GM18873 (cell line): ENCODE results near the gene RAD21L1.

ENCODE experiments used
- ATAC-seq: cut with Tn5 transposase; IDR thresholded peaks from one replicate; pipeline ENCODE4 v1.9.1; 2021; ENCODE audit warnings: mild to moderate bottlenecking, moderate library complexity, moderate number of reproducible peaks; ENCODE audit not compliant: unreplicated experiment, low FRiP score

The RAD21L1 gene

GRCh38 chr20:1267809-1268374 lies 42.0 kb downstream of the RAD21L1 start:
- ATAC-seq = no peak

- no peak for ATAC-seq
Measured at GRCh38 chr20:1269235-1269634, 43.4 kb downstream of the RAD21L1 start.

DNA sequence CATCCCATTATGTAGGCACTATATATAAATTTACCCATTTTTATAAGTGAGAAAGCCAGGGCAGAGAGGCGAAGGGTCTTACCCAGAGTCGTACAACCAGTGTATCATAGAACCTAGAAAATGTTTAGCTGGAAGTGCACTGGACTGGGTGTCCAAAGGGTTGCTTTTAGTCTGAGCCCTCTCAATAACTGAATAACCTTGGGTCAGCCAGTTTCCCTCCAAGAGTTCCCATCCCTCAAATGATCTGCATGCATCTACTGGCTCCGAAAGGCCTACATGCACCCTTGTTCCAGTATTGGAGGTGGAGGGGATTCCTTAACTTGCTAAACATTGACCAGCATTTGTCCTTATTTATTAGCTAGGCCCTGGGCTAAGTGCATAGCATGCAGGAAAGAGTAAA lies 44.0 kb downstream of the RAD21L1 start:
- ATAC-seq = no peak

DNA sequence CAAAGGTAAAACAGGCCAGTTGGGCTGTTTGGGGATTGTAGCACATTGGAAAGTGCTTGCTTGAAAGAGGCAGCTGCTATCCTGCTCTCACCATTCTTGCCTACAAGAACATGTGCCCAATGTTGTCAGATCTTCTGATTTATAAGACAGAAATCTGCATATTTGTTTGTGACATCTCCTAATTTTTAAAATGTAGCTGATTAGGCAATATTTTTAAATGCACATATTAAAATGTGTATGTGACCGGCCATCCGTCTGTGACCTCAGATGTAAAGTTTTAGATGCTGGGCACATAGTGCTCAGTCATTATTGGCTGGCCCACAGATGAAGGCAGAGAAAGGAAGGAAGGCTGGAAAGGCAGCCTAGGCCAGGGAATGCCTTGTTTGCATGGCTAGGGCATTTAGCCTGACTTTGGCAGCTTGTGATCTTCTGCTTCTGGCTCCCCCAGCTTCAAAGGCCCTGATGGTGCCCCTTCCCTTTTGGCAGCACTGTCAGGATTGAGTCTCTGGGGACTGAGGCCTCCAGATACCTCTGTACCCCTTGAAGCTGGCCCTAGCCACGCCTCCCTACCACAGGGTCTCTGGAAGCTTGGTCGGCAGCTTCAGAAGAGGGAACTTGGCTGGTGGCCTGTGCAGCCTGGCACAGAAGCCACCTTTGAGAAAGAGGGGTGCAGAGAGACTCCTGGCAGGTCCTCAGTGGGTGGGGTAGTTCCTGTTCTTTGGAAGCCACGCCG lies 46.7 kb downstream of the RAD21L1 start:
- no peak for ATAC-seq

- ATAC-seq = no peak
Measured at GRCh38 chr20:1273366-1273765, 47.5 kb downstream of the RAD21L1 start.

DNA sequence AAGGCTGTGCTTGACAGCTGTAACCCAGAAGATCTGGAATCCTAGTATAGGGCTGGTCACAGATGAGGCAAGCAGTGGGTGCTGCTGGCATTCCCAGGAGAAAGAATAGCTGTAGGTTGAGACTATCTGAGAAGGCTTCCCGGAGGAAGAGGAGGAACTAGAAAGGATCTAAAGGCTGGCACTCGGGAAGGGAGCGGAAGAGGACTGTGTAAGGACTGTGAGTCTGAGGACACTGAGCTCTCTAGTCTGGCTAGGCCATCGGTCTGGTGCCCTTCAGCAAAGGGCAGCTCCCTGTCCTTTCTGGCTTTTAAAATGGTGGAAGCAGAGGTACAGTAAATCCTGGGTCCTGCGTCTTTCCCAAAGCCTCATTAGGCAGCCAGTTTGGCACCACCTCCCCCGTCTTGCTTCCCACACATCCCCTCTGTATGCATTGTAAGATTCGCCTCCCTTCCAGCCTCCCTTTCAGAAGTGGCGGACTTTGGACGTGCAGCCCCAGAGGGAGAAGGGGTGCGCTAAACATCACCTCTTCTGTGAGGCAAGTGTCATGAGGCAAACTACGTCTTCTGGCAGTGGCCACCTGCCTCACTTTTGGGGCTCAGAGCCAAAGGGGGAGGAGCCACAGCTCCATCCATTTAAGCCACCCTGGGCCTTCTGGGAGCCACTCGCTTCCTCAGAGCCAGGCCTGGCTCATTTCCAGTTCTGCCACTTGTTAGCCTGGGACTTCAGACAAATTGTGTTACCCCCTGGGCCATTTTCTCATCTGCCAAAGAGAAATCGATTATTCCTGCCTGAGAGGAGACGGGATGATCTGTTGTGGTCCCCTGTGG lies 48.9 kb downstream of the RAD21L1 start:
- no peak for ATAC-seq

GRCh38 chr20:1275919-1276318 lies 50.1 kb downstream of the RAD21L1 start:
- ATAC-seq = no peak

DNA sequence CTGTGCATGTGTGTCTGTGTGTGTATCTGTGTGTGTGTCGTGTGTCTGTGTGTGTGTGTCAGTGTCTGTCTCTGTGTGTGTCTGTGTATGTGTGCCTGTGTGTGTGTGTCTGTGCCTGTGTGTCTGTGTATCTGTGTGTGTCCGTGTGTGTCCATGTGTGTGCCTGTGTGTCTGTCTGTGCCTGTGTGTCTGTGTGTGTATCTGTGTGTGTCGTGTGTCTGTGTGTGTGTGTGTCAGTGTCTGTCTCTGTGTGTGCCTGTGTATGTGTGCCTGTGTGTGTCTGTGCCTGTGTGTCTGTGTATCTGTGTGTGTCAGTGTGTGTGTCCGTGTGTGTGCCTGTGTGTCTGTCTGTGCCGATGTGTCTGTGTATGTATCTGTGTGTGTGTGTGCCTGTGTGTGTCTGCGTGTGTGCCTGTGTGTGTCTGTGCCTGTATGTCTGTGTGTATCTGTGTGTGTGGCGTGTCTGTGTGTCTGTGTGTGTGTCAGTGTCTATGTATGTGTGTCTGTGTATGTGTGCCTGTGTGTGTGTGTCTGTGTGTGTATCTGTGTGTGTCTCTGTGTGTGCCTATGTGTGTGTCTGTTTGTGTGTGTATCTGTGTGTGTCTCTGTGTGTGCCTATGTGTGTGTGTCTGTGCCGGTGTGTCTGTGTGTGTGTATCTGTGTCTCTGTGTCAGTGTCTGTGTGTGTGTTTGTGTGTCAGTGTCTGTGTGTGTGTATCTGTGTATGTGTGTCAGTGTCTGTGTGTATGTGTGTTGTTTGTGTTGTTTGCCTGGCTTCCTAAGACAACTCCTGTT lies 51.9 kb downstream of the RAD21L1 start:
- no peak for ATAC-seq

GRCh38 chr20:1278993-1279392 lies 53.1 kb downstream of the RAD21L1 start:
- no peak for ATAC-seq

DNA sequence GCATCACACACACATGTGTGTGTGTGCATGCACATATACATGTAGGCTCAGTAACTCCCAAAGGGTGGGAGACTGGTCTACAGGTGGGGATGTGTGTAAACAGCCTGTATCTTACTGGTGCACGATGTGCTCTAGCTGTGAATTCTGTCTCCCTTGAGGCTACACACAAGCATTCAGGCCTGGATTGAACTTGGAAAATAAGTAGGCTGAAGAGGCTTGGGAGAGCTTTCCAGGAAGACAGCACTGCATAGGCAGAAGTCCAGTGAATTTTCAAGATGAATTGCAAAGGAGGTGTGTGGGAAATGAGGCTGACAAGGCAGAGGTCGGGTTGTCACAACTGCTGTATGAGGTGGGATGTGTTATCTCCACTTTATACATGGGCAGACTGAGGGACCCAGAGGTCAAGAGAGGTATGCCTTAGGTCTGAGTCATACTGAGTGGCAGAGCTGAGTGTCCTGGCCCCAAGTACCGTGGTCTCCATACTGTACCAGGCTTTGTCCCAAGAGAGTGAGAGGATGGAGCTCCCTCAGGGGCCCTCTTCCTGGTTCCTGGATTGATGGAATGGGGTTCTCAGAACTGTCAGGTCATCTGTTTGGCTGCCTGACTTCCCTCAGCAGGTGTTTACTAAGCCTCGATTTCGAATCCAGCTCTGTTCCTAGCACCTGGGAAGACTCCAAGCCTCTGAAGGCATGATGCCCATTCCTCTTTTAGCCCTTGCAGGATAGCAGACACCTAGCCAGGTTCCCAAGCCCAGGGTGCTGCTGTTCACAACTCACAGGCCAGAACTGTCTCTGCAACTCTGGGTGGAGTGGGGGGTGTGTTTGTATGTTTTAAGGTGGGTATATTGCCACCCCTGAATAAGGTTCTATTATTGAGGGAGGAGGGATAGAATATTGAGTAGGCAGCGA lies 54.6 kb downstream of the RAD21L1 start:
- no peak for ATAC-seq

DNA sequence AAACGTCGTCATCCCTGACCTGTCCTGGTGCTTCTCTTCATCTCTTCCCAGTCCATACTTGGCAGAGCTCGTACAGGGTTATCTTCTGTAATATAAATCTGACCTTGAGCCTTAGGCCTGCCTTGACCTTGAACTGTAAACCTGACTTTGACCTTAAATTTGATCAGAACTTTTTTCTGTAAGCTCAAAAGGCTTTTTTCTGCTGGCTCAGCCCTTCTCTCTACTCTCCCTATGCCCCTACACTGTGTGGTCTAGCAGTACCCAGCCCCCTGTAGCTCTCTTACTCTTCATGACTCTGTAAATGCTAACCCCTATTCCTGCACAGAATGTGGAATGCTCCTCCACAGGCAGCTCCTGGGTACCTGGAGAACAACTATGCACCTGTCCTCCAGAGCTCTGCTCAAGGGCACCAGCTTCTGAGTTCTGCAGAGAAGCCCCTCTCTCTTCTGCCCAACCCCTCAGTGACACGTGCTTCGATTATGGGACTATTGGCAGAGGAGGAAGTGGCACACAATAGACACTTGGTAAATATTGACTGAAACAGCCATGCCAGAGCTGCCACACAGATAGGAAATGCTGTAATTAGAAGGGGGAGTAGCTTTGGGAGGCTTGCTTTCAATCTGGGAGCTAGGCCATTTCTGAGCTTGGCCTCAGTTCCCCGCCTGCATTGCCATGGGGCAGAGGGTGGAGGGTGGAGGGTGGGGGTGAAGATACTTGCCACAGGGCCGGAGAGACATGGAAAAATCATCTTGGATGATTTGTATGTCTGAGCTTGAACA lies 55.6 kb downstream of the RAD21L1 start:
- no peak for ATAC-seq

GRCh38 chr20:1282966-1283365 lies 57.1 kb downstream of the RAD21L1 start:
- ATAC-seq = no peak

DNA sequence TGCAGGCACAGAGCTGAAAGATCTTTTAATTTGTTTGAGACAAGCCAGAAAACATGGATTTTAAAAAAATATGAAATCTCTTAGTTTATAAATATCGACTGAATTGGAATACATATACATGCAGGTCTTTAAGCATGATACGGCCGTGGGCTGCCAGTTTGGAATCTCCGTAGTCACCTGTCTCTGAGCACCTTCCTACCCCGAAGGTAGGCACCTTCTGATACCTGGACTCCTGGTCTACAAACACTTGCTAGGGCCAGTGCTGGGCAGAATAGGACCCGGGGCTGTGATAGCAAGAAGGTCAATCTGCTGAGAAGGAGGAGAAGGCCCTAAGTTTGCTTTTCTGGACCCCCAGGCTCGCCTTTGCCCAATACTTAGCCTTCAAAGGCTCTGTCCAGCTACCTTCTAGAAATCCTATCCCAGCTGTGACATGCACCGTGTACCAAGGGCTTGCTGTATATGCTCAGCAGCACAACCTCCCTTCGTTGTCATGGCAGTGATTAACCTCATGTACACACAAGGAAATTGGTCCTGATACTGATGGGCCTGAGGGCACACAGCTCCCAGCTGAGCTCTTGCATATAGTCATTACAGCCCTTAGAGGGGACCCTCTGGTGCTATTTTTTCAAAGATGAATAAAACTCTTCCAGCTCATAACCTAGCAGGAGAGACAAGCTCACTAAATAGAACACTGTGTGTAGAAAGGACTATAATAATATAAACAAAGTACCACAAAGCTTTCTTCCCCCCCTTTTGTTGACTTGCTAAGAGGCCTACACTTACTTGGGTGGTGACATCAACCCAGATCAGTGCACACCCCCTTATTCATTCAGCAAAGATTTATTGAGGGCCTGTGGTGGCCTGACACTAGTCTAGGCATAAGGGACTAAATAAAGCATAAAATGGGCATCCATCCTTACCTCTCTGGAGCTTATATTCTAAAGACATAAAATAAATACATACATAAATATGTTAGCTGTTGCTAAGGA lies 58.0 kb downstream of the RAD21L1 start:
- no peak for ATAC-seq

DNA sequence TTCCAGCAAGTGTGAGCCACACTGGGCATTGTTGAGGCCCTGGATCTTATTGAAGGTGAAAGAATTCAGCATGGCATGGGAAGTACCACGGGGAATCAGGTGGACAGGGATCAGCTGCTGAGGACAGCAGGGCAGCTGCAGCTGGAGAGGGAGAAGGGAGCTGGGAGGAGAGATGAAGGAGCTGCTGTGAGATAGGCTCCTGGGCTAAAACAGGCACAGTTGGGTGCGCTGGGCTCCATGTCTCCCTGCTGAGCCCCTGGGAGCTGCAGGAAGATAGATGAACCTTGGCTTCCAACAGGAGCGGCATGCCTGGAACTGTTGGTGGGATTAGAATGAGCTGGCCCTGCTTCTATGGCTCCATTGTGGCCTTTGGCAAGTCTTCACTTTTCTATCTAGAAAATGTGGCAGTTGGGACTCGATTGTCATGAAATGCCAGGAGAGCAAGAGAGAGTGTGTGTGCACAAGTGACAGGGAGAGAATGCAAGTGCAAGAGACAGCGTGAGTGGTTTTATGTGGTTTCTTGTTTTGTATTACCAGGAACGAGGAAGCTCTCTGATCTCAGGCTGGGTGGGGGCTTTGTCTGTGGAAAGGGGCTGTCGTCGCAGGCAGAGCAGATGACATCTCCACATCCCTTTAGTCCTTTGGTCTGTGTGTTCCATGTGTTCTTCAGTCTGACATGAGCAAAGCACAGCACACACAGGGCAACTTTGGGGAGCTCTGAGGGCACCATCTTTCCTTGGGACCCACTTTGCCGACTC lies 60.6 kb downstream of the RAD21L1 start:
- ATAC-seq = no peak

GRCh38 chr20:1287306-1287705 lies 61.5 kb downstream of the RAD21L1 start:
- no peak for ATAC-seq

DNA sequence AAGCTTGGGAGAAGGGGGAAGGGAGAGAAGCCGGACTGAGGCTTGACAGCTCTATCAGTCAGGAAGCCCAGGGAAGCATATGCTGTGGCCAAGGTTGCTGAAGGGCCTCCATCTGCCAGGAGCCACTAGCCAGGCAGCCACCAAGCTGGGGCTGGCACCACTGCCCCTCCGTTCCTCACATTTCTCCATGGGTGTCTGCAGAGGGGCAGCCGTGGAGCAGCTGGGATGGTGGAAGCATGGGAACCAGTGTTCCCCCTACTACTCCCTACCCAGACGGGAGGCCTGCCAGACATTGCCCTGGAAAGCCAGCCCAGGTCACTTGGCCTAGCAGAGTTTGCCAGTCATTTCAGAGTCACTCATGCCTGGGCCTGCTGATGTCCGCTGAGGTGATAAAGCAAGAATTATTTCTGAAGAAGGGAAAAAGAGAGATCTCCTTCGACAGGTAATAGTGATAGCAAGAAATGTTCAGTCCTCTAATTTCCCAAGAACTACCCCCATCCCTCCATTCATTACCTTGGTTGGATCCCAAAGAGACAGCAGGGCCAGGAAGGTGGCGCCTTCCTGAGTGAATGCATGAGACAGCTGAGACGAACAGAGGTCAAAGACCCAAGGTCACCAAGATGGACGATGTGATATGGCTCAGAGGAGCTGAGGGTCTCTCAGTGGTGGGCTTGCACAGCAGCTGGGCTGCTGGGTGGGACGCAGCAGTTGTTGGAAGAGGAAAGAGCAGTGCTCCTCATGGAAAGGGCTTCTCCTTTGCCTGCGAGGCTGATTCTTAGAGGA lies 62.1 kb downstream of the RAD21L1 start:
- no peak for ATAC-seq
